Measurements from ENCODE around the gene MINDY2.

The MINDY2 gene

DNA sequence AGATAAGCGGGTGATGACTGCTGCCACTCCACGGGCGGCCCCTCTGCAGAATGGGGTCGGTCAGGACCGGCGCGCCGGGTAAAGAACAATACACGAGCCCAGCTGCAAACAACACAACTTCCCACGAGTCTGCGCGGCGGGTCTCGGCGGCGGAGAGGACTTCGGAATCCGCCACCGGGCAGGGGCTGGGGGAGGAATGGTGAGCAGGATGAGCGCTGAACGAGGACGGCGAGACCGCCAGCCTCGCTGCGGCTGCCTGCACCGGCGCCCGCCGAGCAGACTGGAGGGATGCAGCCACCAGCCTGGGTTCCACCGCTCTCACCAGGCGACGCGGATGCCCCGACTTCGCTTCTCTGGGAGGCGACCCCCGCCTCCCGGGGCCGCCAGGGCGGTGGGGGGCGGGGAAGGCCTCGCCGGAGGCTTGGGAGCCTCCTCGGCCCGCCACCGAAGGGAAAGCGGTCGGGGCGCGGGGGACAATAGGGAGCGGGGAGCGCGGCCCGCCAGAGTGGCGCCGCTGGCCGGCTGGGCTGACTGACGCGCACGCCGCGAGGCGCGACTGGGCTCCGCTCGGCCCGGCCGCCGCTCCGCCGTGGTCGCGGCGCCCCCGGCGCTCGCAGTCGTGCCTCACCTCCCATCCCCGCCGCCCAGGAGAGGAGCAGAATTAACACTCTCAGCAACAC, 22.1 kb upstream of the MINDY2 start:
- peak; percentile 62 for DNase-seq (ENCODE audit: low spot score)
- Histone ChIP-seq H2BK120ac (ENCODE audit: low read depth, low read length) (peak overlapping the region; percentile 82), H3K4me1 (ENCODE audit: control insufficient read depth in 2 of 2, insufficient read depth in 1 of 2, low read depth in 1 of 2, low read length in 2 of 2) (peaks cover 1 to 3% of the 10 kb centered on the region in 2 donors), H3K4me3 (ENCODE audit: low read length in 2 of 2) (peak overlapping the region; percentile 92 to 93), H2BK15ac (ENCODE audit: low read length) (peak overlapping the region; percentile 49), H3K9ac (ENCODE audit: low read depth, low read length, poor library complexity) (peak overlapping the region; percentile 92), H3K23ac (ENCODE audit: low read depth, low read length, poor library complexity) (peak overlapping the region; percentile 15), H3K4ac (ENCODE audit: low read length) (no peak overlapping the region), H4K8ac (ENCODE audit: low read depth, low read length) (no peak overlapping the region), H2BK12ac (ENCODE audit: low read length) (peak overlapping the region; percentile 1), H2BK5ac (ENCODE audit: low read length) (peak overlapping the region; percentile 99), H3K9me3 (replicated peaks in 1 of 2; ENCODE audit: control insufficient read depth in 2 of 2, insufficient read depth in 1 of 2, low read depth in 1 of 2, low read length in 2 of 2) (peaks cover 0 to 3% of the 10 kb centered on the region in 2 donors), H3K79me1 (ENCODE audit: low read depth, low read length) (no peaks in the 10 kb centered on the region), H2AK5ac (ENCODE audit: low read depth, low read length) (peak overlapping the region; percentile 74), H3K27ac (replicated peaks; ENCODE audit: low read length) (peak overlapping the region; percentile 96), H3K18ac (ENCODE audit: low read length) (peak overlapping the region; percentile 99), H4K91ac (ENCODE audit: low read depth, low read length, poor library complexity) (peak overlapping the region; percentile 89), H3K27me3 (ENCODE audit: control insufficient read depth in 3 of 3, insufficient read depth in 3 of 3, low read depth in 1 of 3, low read length in 3 of 3) (no peaks in the 10 kb centered on the region), H2AFZ (ENCODE audit: low read length) (peak overlapping the region; percentile 96), H3K4me2 (ENCODE audit: insufficient read depth, low read length, poor library complexity, severe bottlenecking) (peak overlapping the region; percentile 82), H3K36me3 (replicated peaks in 1 of 2; ENCODE audit: control insufficient read depth in 2 of 2, insufficient read depth in 2 of 2, low read length in 2 of 2) (peaks cover 0 to 4% of the 10 kb centered on the region in 2 donors), H3K14ac (ENCODE audit: low read length) (peak overlapping the region; percentile 87)
- WGBS, 2 donors (ENCODE audit: extremely low coverage in 2 of 2, insufficient read length in 2 of 2, insufficient replicate concordance in 1 of 2), result no CpG with 5 or more reads among the region's 81 CpGs

DNA sequence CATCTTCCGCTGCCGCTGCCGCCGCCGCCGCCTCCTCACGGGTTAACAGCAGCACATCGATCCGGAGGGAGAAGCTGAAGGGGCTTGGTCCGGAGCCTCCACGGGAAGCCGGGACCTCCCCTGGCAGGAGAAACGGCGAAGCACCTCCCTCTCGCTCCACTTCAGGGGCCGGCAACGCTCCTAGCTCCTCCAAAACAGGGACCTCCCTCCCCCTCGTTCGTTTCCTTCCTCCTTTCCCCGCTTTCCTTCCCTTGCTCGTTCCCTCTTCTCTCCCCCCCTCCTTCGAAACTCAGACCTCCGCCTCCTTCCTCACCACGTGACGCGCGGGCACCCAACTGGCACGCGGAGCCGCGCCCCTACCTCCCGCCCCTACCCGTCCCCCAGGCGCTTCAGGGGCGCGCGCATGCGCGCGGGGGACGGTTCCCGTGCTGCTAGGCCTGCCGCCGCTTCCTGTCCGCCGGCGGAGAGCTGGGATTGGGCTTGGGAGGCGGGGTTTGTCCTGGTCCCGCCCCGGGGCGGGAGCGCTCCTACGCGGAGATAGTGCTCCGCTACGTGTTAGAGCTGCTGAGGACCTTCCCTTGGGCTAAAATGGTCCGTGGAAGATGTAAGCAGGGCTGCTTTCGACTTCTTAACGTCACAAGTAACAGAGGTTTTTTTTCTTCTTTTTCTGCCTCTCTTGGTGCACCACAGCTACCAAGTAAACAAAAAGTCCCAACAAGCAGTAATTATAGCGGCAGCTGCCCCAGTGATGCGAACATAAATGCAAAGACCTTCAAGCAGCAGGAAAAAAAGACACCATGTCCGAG, 21.4 kb upstream of the MINDY2 start, which contains the start of gene ADAM10:
ADAM10 (minus strand) TSS at position 176 of the 806 bp plus-strand sequence; CDS start at position 3, 173 bp downstream.
- H3K14ac ChIP-seq (ENCODE audit: low read length), result peak within 1 kb of the TSS; percentile 87
- DNase-seq (ENCODE audit: low spot score), result peak; percentile 98
- WGBS, 2 donors (ENCODE audit: extremely low coverage in 2 of 2, insufficient read length in 2 of 2, insufficient replicate concordance in 1 of 2), result no CpG with 5 or more reads among the region's 62 CpGs
- H3K27me3 ChIP-seq (ENCODE audit: control insufficient read depth in 3 of 3, insufficient read depth in 3 of 3, low read depth in 1 of 3, low read length in 3 of 3), result no peaks in the 10 kb centered on the region
- peak within 1 kb of the TSS; percentile 1 for H2BK12ac ChIP-seq (ENCODE audit: low read length)
- H4K91ac ChIP-seq (ENCODE audit: low read depth, low read length, poor library complexity), result peak within 1 kb of the TSS; percentile 89
- peaks cover 0 to 4% of the 10 kb centered on the region in 2 donors for H3K36me3 ChIP-seq (replicated peaks in 1 of 2; ENCODE audit: control insufficient read depth in 2 of 2, insufficient read depth in 2 of 2, low read length in 2 of 2)
- peaks cover 1 to 3% of the 10 kb centered on the region in 2 donors for H3K4me1 ChIP-seq (ENCODE audit: control insufficient read depth in 2 of 2, insufficient read depth in 1 of 2, low read depth in 1 of 2, low read length in 2 of 2)
- no peak within 1 kb of the TSS for H4K8ac ChIP-seq (ENCODE audit: low read depth, low read length)
- H2AK5ac ChIP-seq (ENCODE audit: low read depth, low read length), result peak within 1 kb of the TSS; percentile 74
- H3K9ac ChIP-seq (ENCODE audit: low read depth, low read length, poor library complexity), result peak within 1 kb of the TSS; percentile 92
- peak within 1 kb of the TSS; percentile 49 for H2BK15ac ChIP-seq (ENCODE audit: low read length)
- peak within 1 kb of the TSS; percentile 99 for H3K18ac ChIP-seq (ENCODE audit: low read length)
- no peaks in the 10 kb centered on the region for H3K79me1 ChIP-seq (ENCODE audit: low read depth, low read length)
- peak within 1 kb of the TSS; percentile 96 for H3K27ac ChIP-seq (replicated peaks; ENCODE audit: low read length)
- peak within 1 kb of the TSS; percentile 96 for H2AFZ ChIP-seq (ENCODE audit: low read length)
- H3K9me3 ChIP-seq (replicated peaks in 1 of 2; ENCODE audit: control insufficient read depth in 2 of 2, insufficient read depth in 1 of 2, low read depth in 1 of 2, low read length in 2 of 2), result peaks cover 0 to 3% of the 10 kb centered on the region in 2 donors
- H2BK5ac ChIP-seq (ENCODE audit: low read length), result peak within 1 kb of the TSS; percentile 99
- H3K23ac ChIP-seq (ENCODE audit: low read depth, low read length, poor library complexity), result peak within 1 kb of the TSS; percentile 15
- H3K4me3 ChIP-seq (ENCODE audit: low read length in 2 of 2), result peak within 1 kb of the TSS; percentile 92 to 93
- H3K4ac ChIP-seq (ENCODE audit: low read length), result no peak within 1 kb of the TSS
- peak within 1 kb of the TSS; percentile 82 for H2BK120ac ChIP-seq (ENCODE audit: low read depth, low read length)
- peak within 1 kb of the TSS; percentile 82 for H3K4me2 ChIP-seq (ENCODE audit: insufficient read depth, low read length, poor library complexity, severe bottlenecking)

DNA sequence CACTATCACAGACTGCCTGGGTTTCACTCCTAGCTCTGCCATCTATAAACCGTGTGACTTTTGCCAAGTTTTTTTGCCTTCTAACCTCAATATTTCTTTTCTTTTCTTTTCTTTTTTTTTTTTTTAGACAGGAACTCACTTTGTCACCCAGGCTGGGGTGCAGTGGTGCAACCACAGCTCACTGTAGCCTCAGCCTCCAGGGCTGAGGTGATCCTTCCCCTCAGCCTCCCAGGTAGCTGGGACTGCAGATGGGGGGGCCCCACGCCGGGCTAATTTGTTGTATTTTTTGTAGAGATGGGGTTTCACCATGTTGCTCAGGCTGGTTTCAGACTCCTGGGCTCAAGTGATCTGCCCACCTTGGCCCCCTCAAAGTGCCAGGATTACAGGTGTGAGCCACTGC, 18.4 kb upstream of the MINDY2 start:
- WGBS, 2 donors (ENCODE audit: extremely low coverage in 2 of 2, insufficient read length in 2 of 2, insufficient replicate concordance in 1 of 2), result no CpG with 5 or more reads among the region's 3 CpGs
- Histone ChIP-seq H3K36me3 (replicated peaks in 1 of 2; ENCODE audit: control insufficient read depth in 2 of 2, insufficient read depth in 2 of 2, low read length in 2 of 2) (no peaks in the 10 kb centered on the region), H2BK12ac (ENCODE audit: low read length) (no peak overlapping the region)

DNA sequence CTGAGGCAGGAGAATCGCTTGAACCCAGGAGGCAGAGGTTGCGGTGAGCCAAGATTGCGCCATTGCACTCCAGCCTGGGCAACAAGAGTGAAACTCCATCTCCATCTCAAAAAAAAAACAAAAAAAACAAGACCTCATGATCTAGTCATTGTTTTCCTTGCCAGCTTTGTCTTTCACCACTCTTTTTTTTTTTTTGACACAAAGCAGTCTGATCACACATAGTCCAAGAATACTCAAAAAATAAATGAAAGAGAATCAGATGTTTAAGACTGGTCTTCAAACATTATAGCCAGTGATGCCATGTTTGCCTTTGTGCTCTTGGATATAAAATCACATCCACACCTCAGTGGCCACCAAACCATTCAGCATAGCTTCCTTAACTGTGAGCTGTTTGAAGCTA, 15.8 kb upstream of the MINDY2 start:
- Histone ChIP-seq H2BK120ac (ENCODE audit: low read depth, low read length) (no peak overlapping the region), H2BK5ac (ENCODE audit: low read length) (no peak overlapping the region), H2AFZ (ENCODE audit: low read length) (peak overlapping the region; percentile 45), H3K9ac (ENCODE audit: low read depth, low read length, poor library complexity) (no peak overlapping the region), H3K9me3 (replicated peaks in 1 of 2; ENCODE audit: control insufficient read depth in 2 of 2, insufficient read depth in 1 of 2, low read depth in 1 of 2, low read length in 2 of 2) (no peaks in the 10 kb centered on the region), H4K91ac (ENCODE audit: low read depth, low read length, poor library complexity) (no peak overlapping the region), H3K4me1 (ENCODE audit: control insufficient read depth in 2 of 2, insufficient read depth in 1 of 2, low read depth in 1 of 2, low read length in 2 of 2) (no peaks in the 10 kb centered on the region), H3K4me2 (ENCODE audit: insufficient read depth, low read length, poor library complexity, severe bottlenecking) (no peak overlapping the region), H3K18ac (ENCODE audit: low read length) (no peak overlapping the region), H3K36me3 (replicated peaks in 1 of 2; ENCODE audit: control insufficient read depth in 2 of 2, insufficient read depth in 2 of 2, low read length in 2 of 2) (no peaks in the 10 kb centered on the region), H2BK15ac (ENCODE audit: low read length) (no peak overlapping the region), H3K27ac (replicated peaks; ENCODE audit: low read length) (no peak overlapping the region), H3K4me3 (ENCODE audit: low read length in 2 of 2) (no peak overlapping the region), H4K8ac (ENCODE audit: low read depth, low read length) (no peak overlapping the region), H3K14ac (ENCODE audit: low read length) (no peak overlapping the region), H3K4ac (ENCODE audit: low read length) (no peak overlapping the region), H3K23ac (ENCODE audit: low read depth, low read length, poor library complexity) (no peak overlapping the region), H2BK12ac (ENCODE audit: low read length) (no peak overlapping the region), H3K79me1 (ENCODE audit: low read depth, low read length) (no peaks in the 10 kb centered on the region), H2AK5ac (ENCODE audit: low read depth, low read length) (no peak overlapping the region), H3K27me3 (ENCODE audit: control insufficient read depth in 3 of 3, insufficient read depth in 3 of 3, low read depth in 1 of 3, low read length in 3 of 3) (no peaks in the 10 kb centered on the region)
- DNase-seq (ENCODE audit: low spot score), result no peak
- no CpG with 5 or more reads among the region's 3 CpGs for WGBS, 2 donors (ENCODE audit: extremely low coverage in 2 of 2, insufficient read length in 2 of 2, insufficient replicate concordance in 1 of 2)

More for the DNA sequence above, 18.4 kb upstream of the MINDY2 start:
- H2BK5ac ChIP-seq (ENCODE audit: low read length), result no peak overlapping the region
- no peak overlapping the region for H3K9ac ChIP-seq (ENCODE audit: low read depth, low read length, poor library complexity)
- H2BK15ac ChIP-seq (ENCODE audit: low read length), result no peak overlapping the region
- H4K8ac ChIP-seq (ENCODE audit: low read depth, low read length), result no peak overlapping the region
- H2AFZ ChIP-seq (ENCODE audit: low read length), result no peak overlapping the region
- DNase-seq (ENCODE audit: low spot score), result no peak
- H4K91ac ChIP-seq (ENCODE audit: low read depth, low read length, poor library complexity), result no peak overlapping the region
- no peak overlapping the region for H2AK5ac ChIP-seq (ENCODE audit: low read depth, low read length)
- H2BK120ac ChIP-seq (ENCODE audit: low read depth, low read length), result no peak overlapping the region
- H3K27me3 ChIP-seq (ENCODE audit: control insufficient read depth in 3 of 3, insufficient read depth in 3 of 3, low read depth in 1 of 3, low read length in 3 of 3), result no peaks in the 10 kb centered on the region
- H3K27ac ChIP-seq (replicated peaks; ENCODE audit: low read length), result no peak overlapping the region
- H3K4me2 ChIP-seq (ENCODE audit: insufficient read depth, low read length, poor library complexity, severe bottlenecking), result no peak overlapping the region
- H3K4me3 ChIP-seq (ENCODE audit: low read length in 2 of 2), result no peak overlapping the region
- no peaks in the 10 kb centered on the region for H3K79me1 ChIP-seq (ENCODE audit: low read depth, low read length)
- H3K4ac ChIP-seq (ENCODE audit: low read length), result no peak overlapping the region
- H3K9me3 ChIP-seq (replicated peaks in 1 of 2; ENCODE audit: control insufficient read depth in 2 of 2, insufficient read depth in 1 of 2, low read depth in 1 of 2, low read length in 2 of 2), result no peaks in the 10 kb centered on the region
- no peak overlapping the region for H3K18ac ChIP-seq (ENCODE audit: low read length)
- no peak overlapping the region for H3K14ac ChIP-seq (ENCODE audit: low read length)
- H3K23ac ChIP-seq (ENCODE audit: low read depth, low read length, poor library complexity), result no peak overlapping the region
- no peaks in the 10 kb centered on the region for H3K4me1 ChIP-seq (ENCODE audit: control insufficient read depth in 2 of 2, insufficient read depth in 1 of 2, low read depth in 1 of 2, low read length in 2 of 2)

Data from neuronal stem cell (in vitro differentiated cells).